HT1080 (cell line): ENCODE measurements around the gene CDR2. TPM values are rescaled to one million over a fixed set of nuclear protein-coding genes. Genes with fewer than 3 reads are reported as not detected.
A peak's percentile ranks its signal among the peaks of the same experiment; 100 is the strongest.

ENCODE experiments used
- DNase-seq: peaks from one replicate; pipeline ENCODE4 v3.0.0-alpha.2; 2015; ENCODE audit warnings: low read depth
- total RNA-seq: library from RNA; depleted of rRNA; stranded (reverse); fragments of >200 nt; shearing (Covaris generic); gene quantifications from 2 replicates; pipeline ENCODE4 v1.2.3, GENCODE V29; 2014

Gene CDR2
- total RNA-seq, 1 experiment from 2014 or later, result 18.2 TPM

DNA sequence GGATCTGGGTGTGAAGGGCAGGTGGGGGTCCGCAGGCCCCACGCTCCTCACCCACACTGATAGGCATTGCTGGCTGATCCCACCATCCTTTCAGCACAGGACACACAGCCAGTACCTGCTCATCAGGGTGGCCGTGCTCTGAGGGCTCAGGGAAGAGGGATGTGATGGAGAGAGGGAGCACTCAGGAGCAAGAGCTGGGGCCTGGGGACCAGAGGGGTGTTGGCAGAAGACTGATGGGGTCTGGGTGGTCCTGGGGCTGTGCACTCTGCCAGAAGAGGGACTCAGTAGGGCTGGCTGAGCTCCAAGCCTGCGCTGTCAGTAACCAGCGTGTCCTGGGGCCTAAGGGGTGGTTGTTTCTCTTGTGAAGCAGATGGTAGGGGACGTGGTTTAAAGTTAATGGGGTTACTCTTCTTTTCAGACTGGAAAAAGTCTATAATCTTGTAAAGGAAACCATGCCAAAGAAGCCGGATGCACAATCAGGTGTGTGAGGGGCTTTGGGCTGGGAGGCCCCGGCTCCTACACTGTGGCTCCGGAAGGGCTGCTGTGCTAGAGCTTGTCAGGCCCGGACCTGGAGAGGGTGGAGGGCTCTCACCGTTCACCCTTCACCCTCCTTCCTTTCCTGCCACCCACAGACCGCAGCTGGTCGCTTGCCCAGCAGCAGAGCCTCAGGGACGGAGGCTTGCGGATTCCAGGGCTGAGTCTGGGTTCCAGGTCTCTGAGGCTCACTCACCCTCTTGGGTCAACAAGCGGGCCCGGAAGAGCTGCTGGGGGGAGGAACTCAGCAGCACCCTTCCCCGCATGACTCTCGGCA, 49.4 kb downstream of the CDR2 start:
- no peak for DNase-seq

DNA sequence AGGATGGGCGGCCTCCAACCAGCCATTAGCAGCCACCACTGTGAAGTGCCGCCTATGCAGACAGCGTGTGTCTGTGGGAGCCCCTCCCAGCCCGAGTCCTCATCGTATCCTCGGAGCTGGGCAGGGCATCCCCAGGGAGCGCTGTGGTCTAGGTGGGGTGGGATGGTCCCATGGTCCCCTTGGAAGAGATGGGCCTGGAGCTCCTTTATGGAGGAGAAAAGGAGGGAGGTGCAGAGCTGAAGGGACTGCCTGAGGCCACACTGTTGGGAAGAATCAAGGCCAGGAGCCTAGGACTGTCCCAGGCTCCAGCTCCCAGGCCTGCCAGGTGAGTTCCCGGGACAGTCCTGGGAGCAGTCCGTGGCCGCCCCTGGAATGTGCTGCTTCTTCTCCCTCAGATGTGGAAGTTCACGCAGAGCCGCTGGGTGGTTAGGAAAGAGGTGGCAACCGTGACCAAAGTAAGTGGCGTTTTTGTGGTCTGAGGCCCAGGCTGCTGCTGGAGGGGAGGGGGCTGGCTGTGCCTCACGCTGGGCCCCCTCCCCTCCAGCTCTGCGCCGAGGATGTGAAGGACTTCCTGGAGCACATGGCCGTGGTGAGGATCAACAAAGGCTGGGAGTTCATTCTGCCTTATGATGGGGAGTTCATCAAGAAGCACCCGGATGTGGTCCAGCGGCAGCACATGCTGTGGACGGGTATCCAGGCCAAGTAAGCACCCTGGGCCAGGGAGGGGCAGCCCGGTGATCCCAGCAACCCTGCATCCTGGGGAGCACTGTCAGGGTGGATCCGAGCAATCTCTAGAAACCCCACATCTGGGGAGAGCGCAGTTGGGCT, 50.2 kb downstream of the CDR2 start:
- DNase-seq, result no peak

DNA sequence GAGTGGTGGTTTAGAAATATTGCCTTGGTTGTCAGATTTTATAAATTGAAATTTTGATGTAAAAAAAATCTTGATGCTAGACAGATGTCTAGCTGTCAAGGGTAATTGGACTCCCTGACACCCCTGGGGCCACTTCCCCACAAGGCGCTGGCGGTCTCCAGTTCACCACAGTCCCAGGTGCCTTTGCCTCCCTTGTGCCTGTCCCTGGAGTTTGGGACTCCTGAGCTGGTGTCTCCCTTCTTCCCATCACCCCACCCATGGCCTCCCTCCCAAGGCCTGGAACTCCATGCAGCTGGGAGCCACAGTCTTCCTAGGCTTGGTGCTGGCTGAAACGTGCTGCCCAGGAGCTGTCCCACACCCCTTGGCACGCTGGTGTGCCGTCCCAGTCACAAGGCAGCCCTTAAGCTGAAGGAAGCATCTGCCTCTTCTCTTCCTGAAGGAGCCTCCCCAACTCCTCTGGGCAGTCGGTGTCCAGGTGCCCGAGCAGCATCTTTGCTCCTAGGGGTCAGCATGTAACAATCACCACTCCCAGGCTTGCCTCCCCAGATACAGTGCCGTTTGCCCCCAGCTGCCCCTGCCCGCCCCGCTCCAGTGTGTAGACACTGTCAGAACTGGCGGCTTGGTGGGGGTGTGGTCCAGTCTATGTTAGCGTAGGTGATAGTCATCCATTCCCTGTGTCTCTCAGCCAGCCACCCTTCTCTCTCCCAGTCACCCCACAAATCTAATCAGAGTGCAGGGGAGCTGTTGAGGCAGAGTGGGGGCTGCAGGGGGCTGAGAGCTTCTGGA, 51.1 kb downstream of the CDR2 start:
- DNase-seq, result no peak

DNA sequence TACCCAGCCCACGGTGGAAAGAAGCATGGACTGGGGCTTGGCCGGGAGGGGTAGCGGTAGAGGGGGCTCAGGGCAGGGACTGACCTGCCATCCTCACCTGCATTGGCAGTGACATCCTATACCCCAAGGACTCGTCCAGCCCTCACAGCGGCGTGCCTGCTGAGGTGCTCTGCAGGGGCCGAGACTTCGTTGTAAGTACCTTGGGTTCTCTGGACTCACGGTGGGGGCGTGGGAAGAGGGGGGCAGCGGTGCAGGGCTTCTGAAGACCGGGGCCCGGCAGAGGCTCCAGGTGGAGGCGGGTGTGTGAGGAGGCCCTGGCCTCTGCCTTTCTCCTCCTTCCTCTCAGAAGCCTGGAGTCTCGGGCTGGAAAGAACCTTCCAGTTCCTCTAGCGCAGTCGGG, 51.7 kb downstream of the CDR2 start:
- no peak for DNase-seq

DNA sequence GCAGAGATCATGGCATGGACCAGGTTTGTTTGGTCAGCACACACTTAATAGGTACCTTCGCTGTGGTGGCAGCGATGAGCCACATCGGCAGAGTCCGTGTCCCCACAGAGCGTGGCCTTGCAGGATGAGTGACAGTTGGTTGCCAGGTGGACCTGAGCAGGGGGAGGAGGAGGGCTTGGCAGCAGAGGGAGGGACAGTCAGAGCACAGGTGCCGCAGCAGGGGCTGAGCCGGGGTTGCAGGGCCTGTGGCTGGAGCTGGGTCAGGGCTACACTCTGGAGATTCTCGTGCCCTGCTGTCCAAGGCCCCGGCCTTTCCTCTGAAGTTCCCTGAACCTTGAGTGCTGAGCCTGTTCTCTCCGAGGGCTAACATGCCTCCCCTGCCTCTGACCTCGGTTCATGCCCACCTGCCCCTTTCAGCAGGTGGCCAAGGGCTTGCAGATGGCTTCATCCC, 52.4 kb downstream of the CDR2 start:
- no peak for DNase-seq

DNA sequence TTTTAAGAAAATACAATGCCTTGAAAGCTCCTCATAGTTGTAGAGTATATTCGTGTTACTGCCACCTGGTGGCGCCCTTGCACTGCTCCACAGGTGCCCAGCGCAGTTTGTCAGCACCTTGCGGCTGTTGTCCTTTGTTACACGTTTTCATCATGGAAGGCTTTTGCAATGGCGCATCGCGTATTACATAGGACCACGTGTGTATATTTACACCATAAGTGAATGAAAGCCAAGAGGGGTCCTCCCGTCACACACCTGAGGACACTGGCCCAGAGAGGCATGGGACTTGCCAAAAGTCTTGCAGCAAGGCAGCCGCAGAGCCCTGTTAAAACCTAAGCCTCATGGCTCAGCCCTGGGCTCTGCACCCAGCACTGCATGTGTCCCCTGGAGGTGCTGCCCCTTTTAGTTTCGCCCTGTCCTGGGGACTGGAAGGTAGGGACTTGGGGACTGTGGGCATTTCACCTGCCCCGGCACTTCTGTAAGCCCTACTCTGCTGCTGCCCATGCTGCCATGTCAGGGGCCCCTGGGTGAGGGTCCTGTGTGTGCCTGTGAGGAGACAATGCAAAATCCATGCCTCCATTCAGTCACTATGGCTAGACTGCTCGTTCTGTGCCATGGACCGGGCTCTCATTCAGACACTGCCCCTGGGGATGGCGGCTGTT, 52.9 kb downstream of the CDR2 start:
- DNase-seq, result peak; percentile 28

DNA sequence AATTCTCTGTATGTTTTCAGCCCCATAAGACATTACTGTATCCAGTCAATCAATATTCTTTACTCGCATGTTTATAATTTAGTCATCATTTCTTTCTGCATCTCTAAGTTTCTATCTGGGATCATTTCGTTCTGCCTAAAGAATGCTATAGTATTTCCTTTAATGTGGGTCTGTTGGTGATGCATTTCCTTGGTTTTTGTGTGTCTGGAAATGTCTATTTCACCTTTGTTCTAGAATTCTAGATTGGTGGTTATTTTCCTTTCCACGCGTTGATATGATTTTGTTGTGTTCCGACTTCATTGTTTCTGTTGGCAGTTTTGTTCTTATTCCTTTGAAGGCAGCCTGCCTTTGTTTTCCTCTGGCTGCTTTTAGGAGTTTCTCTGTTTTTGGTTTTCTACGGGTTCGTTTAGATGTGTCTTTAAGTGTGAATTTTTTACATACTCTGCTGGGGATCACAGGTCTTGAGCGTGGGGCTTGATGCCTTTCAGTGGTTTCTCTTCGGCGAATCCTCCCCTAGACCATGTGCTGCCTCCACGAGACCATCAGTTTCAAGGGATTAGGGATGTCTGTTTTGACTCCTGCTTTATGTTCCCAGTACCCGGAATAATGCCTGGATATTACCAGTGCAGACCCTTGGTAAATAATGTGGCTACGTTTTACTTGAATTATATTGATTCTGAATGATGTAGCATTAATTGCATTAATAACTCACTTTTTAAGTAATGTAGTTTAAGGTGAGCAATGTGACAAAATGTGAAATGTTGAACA, 53.7 kb downstream of the CDR2 start:
- no peak for DNase-seq

DNA sequence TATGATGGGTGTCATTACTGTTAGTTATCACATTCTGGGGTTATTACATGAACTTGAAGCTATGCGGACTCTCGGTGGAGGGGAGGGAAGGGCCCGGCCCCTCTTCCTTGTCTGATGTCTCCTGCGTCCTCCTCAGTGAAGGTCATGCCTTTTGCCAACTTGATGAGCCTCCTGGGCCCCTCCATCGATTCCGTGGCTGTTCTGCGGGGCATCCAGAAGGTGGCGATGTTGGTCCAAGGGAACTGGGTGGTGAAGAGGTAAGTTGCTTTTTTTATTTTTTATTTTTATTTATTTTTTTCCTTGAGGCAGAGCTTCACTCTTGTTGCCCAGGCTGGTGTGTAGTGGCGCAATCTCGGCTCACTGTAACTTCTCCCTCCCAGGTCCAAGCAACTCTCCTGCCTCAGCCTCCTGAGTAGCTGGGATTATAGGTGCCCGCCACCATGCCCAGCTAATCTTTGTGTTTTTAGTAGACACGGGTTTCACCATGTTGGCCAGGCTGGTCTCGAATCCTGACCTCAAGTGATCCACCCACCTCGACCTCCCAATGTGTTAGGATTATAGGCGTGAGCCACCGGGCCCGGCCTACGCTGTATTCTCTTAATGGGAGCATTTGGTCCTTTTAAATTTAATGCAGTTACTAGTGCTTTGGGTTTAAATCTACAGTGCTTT, 55.6 kb downstream of the CDR2 start:
- peak; percentile 33 for DNase-seq

DNA sequence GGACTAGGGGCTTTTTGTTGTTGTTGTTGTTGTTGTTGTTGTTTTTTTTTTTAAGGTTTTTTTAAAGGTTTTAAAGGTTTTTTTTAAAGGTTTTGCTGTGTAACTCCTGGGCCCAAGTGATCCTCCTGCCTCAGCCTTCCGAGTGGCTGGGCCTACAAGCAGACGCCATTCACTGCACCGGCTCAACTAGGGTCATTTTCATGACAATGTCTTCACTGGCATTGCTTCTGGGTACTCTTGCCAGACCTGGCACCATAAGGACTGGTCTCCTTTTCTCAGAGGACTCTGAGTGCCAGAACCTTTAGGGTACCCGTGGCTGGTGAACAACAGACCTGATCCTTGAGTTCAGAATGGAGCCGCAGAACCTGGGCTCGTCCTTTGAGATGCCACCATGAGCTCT, 56.8 kb downstream of the CDR2 start:
- no peak for DNase-seq

DNA sequence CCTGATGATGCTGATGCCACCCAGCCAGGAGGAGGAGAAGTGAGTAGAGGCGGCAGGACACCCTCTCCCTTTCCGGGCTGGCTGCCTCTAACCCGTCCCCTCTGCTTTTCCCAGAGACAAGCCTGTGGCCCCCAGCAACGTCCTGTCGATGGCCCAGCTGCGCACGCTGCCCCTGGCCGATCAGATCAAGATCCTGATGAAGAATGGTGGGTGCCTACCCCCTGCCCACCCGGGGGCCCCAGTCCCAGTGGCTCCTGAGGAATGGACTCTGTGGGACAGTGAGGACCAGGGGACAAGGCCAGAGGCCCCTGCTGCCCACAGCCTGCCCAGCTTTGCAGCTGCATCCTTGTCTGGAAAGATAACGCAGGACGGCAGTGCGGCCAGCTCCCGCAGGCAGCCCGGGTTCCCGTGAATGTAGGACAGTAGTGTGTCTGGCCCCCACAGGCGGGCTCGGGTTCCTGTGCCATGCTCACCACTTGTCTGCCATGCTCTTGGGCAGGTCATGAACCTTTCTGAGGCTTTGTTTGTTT, 57.4 kb downstream of the CDR2 start:
- DNase-seq, result no peak

DNA sequence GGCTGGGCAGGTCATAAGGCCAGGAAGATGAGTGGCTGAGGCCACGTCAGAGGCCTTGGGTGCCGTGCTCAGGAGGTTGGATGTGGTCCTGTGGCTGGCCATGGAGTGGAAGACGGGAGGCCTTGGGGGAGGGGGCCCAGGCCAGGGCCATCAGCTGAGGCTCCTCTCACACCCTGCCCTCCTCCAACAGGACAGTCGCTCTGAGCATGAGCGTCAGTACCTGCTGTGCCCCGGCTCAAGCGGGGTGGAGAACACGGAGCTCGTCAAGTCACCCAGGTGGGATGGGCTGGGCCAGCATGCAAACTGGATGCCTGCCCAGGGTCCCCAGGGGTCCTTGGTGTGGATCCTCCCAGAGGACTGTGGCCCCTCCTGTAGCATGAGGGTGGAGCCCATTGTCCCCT, 58.0 kb downstream of the CDR2 start:
- no peak for DNase-seq

DNA sequence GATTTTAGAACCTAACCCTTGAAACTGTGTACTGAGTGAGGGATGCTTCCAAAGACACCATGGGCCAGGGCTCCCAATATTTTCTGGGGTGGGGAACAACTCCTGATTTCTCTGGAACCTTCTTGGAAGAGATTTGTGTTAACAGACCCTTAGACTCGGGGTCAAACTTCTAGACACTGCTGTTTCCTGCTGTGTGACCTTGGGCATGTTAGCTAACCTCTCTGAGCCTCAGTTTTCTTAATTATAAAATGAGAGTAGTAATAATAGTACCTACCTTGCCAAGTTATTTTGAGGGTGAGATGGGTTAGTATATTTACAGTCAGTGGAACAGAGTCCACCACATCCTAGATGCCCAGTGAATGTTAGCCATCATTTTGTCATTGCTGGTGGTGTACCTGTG, 58.4 kb downstream of the CDR2 start:
- DNase-seq, result no peak

DNA sequence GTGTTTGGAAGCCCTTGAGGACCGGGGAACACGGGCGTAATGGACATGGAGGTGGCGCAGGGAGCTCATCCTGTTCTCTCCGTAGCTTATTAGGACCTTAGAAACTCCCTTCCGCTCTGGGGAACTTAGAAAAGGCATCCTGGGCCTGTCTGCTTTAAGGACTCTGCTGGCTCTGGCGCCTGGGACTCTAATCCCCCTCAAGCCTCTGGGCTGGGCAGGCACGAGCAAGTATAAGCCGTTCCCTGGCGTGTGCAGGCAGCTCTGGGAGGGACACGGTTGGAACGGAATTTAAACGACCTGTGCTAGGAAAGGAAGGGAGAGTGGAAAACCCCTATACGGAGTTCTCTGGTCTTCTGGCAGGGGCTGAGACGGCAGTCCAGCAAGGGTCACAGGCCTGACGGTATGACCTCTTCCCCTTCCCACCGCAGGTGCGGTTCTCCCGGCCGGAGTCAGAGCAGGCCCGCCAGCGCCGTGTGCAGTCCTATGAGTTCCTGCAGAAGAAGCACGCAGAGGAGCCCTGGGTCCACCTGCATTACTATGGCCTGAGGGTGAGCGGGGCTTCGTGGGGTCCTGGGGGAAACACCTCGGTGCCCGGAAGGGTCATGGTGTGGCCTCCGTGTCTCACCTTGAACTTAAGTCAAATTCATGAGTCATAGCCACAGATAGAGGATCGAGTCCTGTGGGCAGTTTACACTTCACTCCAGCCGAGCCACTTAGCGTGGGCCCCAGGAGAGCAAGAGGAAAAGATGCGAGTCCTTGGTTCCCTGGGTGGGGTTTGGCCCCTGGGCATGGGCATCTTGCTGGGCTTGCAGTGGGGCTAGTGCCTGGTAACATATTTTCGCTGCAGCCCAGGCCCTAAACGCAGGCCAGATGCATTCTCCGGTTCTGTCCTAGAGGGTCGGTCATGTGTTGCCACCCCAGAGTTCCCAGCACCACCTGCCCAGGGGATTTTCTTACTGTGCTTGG, 59.5 kb downstream of the CDR2 start:
- no peak for DNase-seq

DNA sequence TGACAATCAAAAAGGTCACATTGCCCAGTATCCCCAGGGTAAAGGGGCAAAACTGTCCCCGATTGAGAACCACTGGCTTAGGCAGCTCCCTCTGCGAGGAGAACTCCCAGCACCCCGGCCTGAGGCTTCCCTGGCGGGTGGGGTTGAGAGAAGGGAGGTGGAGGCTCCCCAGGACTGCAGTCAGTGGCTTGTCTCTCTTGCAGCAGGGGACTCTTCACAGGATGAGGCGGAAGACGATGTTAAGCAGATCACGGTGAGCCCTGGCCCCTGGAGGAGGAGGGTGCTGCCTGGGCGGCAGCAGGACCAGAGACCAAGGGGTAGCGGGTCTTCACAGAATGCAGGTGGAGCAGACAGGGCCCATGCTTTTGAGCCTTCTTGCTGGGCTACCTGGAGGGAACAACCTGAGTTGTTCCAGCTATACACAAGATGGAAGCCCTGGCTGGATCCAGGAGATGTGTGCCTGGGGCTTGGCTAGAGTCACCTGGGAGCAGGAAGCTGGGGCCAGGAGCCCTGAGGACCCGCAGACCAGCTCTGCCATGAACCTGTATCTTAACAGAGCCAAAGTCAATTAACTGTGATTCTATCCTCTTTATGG, 60.4 kb downstream of the CDR2 start:
- no peak for DNase-seq

DNA sequence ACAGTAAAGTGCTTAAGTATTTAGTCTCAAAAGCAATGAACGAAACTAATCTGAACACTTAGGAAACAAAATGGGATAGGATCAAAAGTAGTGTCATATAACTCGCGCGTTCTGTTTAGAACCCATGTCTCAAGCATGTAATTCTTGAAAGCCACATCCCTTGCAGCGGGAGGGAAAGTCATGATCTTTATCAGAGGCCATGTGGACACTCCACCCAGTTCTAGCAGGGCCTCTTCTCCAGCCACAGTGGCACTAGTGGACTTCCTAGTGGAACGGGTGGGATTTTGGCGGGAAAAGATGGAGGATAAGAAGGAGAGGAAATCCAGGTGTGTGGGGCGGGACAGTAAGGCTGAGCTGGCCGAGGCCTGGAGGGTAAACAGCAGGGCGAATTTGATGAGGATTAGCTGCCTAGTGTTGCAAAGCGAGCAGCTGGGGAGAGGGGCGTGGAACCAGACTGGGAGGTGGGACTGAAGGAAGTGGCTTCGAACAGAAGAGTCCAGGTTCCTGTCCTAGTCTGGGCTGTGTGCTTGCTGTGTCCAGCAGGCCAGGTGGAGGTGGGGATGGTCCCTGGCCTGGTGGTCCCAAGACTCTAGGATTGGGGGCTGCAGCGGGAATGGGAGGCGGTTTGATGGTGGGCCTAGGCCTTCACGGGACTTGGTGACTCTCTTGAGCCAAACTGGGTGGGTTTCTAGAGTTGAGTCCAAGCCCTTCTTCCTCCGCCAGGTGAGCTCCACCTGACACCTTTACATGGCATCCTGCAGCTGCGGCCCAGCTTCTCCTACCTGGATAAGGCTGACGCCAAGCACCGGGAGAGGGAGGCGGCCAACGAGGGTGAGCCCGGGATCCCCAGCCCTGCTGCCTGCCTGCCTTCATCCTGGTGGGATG, 61.3 kb downstream of the CDR2 start:
- DNase-seq, result no peak

DNA sequence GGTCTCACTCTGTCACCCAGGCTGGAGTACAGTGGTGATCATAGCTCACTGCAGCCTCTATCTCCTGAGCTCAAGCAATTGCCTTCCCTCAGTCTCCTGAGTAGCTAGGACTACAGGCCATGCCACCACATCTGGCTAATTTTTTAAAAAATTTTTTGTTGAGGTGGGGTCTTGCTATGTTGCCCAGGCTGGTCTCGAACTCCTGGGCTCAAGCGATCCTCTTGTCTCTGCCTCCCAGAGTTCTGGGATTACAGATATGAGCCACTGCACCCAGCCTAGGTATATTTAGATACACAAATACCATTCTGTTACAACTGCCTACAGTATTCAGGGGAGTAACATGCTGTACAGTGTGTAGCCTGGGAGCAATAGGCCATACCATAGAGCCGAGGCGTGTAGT, 62.9 kb downstream of the CDR2 start:
- no peak for DNase-seq
